Stimulated activated CD4-positive, alpha-beta T cell treated with anti-CD3 and anti-CD28 coated beads, Interleukin-15, amount 100 ng/mL, for 1 hour (primary cell): ENCODE measurements around the gene KCNMA1.
"Not testable (repeated sequence)": the region's sequence is repeated elsewhere in the genome, so short reads cannot be mapped to it uniquely, and the experiment has no call there.

Source experiments
- DNase-seq, 2 donors: peaks; one replicate each; pipeline ENCODE4 v3.0.0-alpha.2; 2020; ENCODE audit warnings: low read depth in 1 of 2, low spot score in 1 of 2

Gene KCNMA1

DNA sequence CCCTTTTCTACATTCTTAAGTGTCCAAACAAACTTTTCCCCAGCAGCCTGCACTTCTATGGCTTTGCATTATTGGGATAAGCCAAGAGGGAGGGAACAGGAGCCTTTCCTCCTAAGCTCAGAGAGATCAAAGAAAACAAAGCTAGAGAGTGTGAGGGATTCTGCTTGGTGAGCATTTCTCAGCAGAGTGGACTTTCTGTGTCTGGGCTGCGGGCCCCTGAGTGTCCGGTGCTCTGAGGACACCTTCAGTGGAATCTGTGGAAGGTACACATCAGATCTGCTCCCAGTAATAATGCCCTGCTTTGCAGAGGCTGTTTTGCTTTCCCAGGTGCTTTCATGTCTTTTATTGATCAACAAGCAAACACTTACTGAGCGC, 50.2 kb downstream of the KCNMA1 start:
- no peak for DNase-seq

DNA sequence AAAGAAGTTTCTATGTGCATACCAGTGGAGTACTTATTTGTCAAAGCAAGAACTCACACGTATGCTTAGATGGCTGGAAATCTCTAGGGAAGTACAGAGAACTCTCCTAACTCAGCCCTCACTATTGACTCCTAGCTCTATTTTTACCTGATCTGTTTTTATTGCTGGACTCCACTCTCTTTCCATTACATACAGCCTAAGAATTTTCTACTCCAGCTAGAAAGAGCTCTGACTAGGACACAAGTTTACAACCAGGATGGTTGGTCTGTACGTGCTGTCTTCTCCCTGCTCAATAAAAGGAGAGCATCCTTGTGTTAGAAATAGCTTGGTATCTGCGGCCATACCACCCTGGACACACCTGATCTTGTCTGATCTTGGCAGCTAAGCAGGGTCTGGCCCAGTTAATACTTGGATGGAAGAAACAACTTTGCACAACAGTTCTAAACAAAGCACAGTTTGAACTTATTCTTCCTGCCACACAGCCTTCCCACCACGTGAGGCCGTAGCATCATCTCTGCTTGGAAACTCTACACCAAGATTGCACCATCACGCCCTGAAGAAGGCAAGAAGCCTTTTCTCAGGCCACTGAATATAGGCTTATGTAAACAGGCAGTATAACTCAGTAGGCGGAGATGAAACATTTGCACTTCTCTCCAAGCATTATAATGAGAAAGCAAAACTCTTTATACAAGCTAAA, 50.7 kb downstream of the KCNMA1 start:
- no peak for DNase-seq

- no peak for DNase-seq
These were observed 52.7 kb downstream of the KCNMA1 start for GRCh38 chr10:77584938-77585337.

DNA sequence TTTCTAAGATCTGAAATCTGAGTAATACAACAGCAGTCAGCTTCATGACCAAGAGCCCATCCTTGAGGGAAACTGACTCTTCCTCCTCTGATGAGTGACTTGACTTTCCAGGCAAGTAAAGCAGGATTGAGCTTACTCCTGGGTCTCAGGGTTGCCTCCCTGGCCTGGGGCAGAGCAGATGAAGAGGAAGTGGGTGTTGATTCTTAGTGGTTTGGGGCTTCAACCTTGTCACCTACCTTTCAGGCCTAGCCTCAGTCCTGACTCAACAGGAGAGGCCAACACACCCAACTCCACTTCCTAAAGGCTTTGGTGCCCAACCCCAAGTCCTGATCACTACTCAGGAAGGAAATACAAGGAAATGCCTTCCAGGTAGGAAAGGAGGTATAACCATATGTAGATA, 54.1 kb downstream of the KCNMA1 start:
- no peak for DNase-seq

- no peak for DNase-seq
These were observed 54.9 kb downstream of the KCNMA1 start for GRCh38 chr10:77582710-77583115.

DNA sequence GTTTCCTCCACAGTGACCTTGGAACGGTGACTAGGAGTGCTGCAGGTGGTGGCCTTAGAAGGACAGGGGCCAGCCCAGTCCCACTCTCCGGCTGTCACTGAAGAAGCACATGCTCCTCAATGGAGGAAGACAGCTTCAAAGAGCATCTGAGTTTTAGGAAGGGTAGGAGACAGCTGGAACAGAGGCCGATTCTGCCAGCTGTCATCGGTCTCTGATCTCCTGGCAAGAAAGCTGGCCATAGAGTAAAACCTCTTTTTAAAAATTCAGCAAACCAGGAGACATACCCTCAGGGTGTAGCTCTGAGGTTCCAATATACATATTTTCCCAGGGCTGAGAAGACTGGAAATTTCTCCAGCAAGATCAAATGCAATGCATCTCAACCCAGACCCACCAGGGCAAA, 55.9 kb downstream of the KCNMA1 start:
- no peak for DNase-seq

GRCh38 chr10:77580482-77580881, 57.1 kb downstream of the KCNMA1 start:
- no peak for DNase-seq

- no peak for DNase-seq
These were observed 58.9 kb downstream of the KCNMA1 start for GRCh38 chr10:77578583-77579227.

DNA sequence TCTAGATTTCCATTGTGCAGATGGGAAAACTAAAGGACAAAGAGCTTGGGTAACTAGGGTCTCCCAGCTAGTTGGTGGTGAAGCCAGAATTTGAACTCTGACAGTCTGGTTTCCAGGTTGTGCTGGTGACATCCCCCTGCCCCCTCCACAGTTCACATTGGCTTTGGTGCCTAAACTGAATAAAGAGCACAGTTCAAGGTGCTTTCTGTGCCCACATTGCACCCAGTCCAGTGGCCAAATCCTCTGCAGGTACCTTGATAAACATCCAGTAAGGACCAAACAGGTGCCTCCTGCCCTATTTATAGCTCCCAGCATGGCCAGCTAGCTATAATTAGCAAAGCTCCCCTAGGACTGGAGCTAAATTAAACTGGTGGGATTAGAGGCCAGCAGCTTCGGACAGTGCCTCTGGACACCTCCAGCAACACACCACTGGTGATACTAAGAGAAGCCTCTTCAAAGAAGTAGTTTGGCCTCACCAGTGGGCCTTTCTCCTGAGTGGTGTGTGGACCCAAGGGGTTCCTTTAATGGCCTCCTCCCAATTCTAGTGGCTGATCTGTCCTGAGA, 59.9 kb downstream of the KCNMA1 start:
- DNase-seq, result no peak

DNA sequence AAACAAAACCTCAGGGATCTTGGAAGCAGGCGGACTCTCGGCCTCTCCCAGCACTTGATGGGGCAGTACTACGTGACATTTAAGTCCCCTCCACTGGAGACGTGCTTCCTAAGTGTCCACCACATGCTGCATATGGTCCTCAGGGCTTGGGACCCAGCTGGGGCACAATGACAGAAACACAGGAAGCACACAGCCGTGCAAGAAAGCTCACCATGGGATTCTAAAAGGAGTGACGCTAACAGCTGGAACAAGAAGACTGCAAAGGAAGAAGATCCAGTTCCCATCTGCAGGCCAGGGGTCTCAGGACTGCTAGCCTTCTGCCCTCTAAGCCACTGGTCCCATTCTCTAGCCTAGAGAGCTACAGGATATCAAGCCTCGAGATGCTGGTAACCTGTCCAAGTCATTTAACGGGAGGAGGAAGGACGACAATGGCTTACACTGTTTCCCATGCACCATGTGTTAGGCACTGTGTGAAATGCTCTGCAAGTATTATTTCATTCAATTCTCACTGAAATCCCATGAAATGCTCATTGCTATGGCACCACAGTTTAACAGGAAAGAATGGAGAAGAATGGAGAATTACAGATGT, 61.1 kb downstream of the KCNMA1 start:
- no peak for DNase-seq

DNA sequence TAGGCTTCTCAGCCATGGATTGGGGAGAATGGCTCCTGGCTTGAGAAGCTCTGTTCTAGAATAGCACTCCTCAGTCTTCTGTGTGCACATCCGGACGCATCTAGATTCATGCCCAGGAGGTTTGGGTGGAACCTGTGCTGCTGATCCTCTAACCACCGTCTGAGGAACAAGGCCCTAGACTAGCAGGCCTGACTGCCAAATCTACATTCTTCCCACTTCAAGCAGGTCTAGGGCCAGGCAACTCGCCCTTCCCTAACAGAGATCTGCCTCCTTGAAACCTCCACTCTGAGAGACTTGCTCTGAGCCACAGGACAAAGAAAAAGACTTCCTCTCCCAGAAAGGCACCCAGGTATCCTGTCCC, 61.6 kb downstream of the KCNMA1 start:
- DNase-seq, result no peak

GRCh38 chr10:77575271-77576006, 62.2 kb downstream of the KCNMA1 start:
- no peak for DNase-seq

DNA sequence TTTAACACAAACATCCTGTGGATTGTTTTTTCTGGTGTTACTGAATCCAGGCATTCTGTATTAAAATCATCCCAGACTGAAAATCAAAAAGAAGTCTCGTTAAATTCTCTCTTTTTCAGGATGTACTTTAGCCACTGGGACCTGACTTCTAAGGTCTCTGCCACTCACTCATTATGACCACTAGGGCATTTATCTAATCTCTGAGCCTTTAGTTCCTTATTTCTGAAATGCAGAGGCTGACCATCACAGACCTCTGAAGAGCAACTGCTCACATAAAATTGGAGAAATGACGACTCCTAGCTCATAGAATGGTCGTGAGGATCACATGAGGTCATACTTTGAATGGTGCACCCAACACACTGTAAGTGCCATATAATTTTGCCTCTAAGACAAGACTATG, 63.2 kb downstream of the KCNMA1 start:
- DNase-seq, result no peak

DNA sequence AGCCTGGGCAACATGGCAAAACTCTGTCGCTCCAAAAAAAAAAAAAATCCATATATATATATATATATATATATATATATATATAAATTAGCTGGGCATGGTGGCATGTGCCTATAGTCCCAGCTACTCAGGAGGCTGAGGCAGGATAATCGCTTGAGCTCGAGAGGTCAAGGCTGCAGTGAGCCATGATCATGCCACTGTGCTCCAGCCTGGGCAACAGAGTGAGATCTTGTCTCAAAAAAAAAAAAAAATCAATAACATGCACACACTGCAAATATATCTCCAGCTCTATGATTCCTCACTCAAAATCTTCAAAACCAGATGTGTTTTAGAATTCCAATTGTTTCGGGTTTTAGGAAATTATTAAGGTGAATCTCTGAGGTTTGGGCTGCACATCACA, 65.1 kb downstream of the KCNMA1 start:
- DNase-seq, result not testable (repeated sequence)

DNA sequence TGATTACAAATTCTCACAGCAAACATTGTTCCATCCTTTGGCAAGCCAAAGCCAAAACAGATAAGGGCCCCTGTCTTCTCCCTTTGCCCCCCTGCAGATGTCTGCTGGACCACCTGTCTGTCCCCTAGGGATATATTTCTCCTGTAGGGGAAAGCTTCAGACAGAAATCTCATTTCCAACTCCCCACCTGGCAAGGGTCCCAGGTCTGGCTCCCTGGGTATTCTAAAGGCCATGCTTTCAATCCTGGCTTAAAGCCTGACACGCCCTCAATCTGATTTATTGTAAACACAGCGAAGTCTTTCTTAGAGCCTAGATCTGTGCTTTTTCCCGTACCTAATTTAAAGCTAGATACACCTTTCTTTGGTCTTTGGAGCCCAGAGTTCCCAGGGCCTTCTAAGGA, 66.1 kb downstream of the KCNMA1 start:
- DNase-seq, result no peak

DNA sequence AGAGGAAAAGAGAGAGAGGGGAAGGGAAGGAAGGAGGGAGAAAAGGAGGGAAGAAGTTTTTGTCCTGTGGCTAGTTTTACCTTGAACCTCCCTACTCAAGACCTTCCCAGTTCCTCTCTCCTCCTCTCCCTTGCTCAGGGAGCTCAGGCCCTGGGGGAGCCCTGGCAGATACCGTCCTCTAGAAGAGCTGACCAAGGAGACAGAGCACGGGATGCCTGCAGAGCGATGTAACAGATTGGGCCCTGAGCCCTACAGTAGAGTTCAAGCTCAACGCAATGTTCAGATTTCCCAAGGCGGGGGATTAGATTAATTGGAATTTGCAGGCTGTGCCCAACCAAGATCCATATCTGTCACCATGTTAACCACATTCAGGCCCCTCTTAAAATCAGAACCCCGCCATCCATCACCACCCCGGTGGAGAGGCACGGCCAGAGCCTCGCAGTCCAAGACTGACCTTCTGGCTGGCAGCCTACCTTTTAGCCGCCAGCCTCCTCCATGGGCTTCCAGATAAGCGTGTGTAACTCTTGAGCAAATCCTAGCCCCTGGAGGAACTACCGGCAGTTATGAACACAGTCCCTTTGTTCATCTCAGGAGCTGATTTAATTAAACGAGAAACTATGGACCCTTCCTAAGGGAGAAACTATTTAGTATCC, 70.6 kb downstream of the KCNMA1 start:
- no peak for DNase-seq

DNA sequence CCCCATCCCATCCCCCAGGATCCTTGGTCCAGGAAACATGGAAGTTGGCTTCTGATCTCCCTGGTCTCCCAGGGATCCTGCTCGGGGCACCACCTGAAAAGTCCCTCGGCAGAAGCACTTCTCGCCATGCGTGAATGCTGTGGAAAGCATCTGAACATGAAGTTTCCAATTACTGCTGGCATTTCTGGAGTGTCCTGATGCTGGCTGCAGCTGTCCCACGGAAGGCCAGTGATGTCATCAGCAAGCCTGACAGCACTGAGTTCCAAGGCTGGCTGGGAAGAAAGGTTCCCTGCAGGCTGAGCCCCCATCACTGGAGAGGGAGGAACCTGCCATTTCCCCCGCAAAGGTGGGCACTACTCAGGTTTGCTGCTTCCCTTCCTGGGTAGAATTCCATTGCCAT, 71.4 kb downstream of the KCNMA1 start:
- no peak for DNase-seq

GRCh38 chr10:77565590-77566023, 72.0 kb downstream of the KCNMA1 start:
- DNase-seq, result no peak

- DNase-seq, result no peak
These were observed 72.6 kb downstream of the KCNMA1 start for GRCh38 chr10:77564731-77565589.

GRCh38 chr10:77563638-77564270, 73.9 kb downstream of the KCNMA1 start:
- no peak for DNase-seq
